CD14-positive monocyte (primary cell): ENCODE results near the gene LINC00237. TPM values are rescaled to one million over a fixed set of nuclear protein-coding genes. Genes with fewer than 3 reads are reported as not detected.

Source experiments
- DNase-seq, 3 donors: peaks; one replicate each; pipeline ENCODE4 v3.0.0-alpha.2; 2011 to 2022
- H2AFZ ChIP-seq: 2 replicates; pipeline ENCODE4 v1.6.0; 2012; ENCODE audit warnings: mild to moderate bottlenecking, low read depth, low read length, inconsistent platforms; ENCODE audit not compliant: insufficient read depth, poor library complexity, severe bottlenecking
- H3K27ac ChIP-seq, 2 donors: 1 replicate in 1 of 2; 2 replicates in 1 of 2; pipeline ENCODE4 v1.5.1; 2012 to 2013; ENCODE audit warnings: low read length in 2 of 2, control low read depth in 1 of 2, inconsistent platforms in 1 of 2, low read depth in 1 of 2, mild to moderate bottlenecking in 1 of 2
- H3K27me3 ChIP-seq, 2 donors: one replicate each; pipeline versions ENCODE4 v1.6.0 to v1.6.1; 2011 to 2013; ENCODE audit warnings: low read length in 2 of 2; ENCODE audit not compliant: control insufficient read depth in 2 of 2, insufficient read depth in 2 of 2
- H3K36me3 ChIP-seq, 2 donors: replicated peaks in 1 of 2; 1 replicate in 1 of 2; 2 replicates in 1 of 2; pipeline versions ENCODE4 v1.5.1 to v1.6.1; 2012 to 2013; ENCODE audit warnings: low read length in 2 of 2, control low read depth in 1 of 2, inconsistent platforms in 1 of 2, mild to moderate bottlenecking in 1 of 2; ENCODE audit not compliant: insufficient read depth in 2 of 2, control insufficient read depth in 1 of 2
- H3K4me1 ChIP-seq, 2 donors: 1 replicate in 1 of 2; 2 replicates in 1 of 2; pipeline versions ENCODE4 v1.5.1 to v1.6.1; 2012 to 2013; ENCODE audit warnings: low read length in 2 of 2, control low read depth in 1 of 2, inconsistent platforms in 1 of 2, mild to moderate bottlenecking in 1 of 2, moderate library complexity in 1 of 2; ENCODE audit not compliant: insufficient read depth in 2 of 2, control insufficient read depth in 1 of 2
- H3K4me2 ChIP-seq: replicated peaks from 2 replicates; pipeline ENCODE3; 2012; ENCODE audit warnings: low read length, moderate library complexity, mild to moderate bottlenecking; ENCODE audit not compliant: poor library complexity, severe bottlenecking; ENCODE audit errors: extremely low read depth
- H3K4me3 ChIP-seq, 3 experiments: fragments of 200-600 bp in 1 of 3; sonication (generic) in 1 of 3; replicated peaks in 1 of 3; 1 replicate in 2 of 3; 2 replicates in 1 of 3; pipeline ENCODE4 v1.5.1; 2011 to 2013; ENCODE audit warnings: low read length in 3 of 3, mild to moderate bottlenecking in 3 of 3, control low read depth in 2 of 3, low read depth in 2 of 3, inconsistent platforms in 1 of 3, moderate library complexity in 1 of 3
- H3K79me2 ChIP-seq: 2 replicates; pipeline ENCODE4 v1.6.0; 2012; ENCODE audit warnings: mild to moderate bottlenecking, control low read depth, inconsistent platforms, low read length, moderate library complexity; ENCODE audit not compliant: insufficient read depth
- H3K9ac ChIP-seq: 2 replicates; pipeline ENCODE4 v1.6.0; 2017; ENCODE audit warnings: low read length, mild to moderate bottlenecking; ENCODE audit not compliant: insufficient read depth, poor library complexity, severe bottlenecking
- H3K9me3 ChIP-seq, 2 donors: replicated peaks in 1 of 2; 1 replicate in 1 of 2; 2 replicates in 1 of 2; pipeline versions ENCODE4 v1.5.1 to v1.6.1; 2012 to 2013; ENCODE audit warnings: low read length in 2 of 2, control low read depth in 1 of 2; ENCODE audit not compliant: control insufficient read depth in 1 of 2, insufficient read depth in 1 of 2
- H4K20me1 ChIP-seq: 2 replicates; pipeline ENCODE4 v1.6.0; 2012; ENCODE audit warnings: mild to moderate bottlenecking, low read length, control low read depth, moderate library complexity; ENCODE audit not compliant: insufficient read depth
- H3K27ac Mint-ChIP-seq, 7 donors: one replicate each; pipeline ENCODE4 v1.8.0; 2020; ENCODE audit warnings: mild to moderate bottlenecking in 7 of 7, mixed read lengths in 7 of 7, moderate library complexity in 6 of 7, inconsistent platforms in 2 of 7
- H3K27me3 Mint-ChIP-seq, 3 donors: one replicate each; pipeline ENCODE4 v1.8.0; 2021 to 2022; ENCODE audit warnings: low read depth in 3 of 3, mild to moderate bottlenecking in 3 of 3, mixed read lengths in 3 of 3, moderate library complexity in 3 of 3, inconsistent platforms in 1 of 3
- H3K36me3 Mint-ChIP-seq, 2 donors: one replicate each; pipeline ENCODE4 v1.8.0; 2020; ENCODE audit warnings: mixed read lengths in 2 of 2, inconsistent platforms in 1 of 2, mild to moderate bottlenecking in 1 of 2
- H3K4me1 Mint-ChIP-seq: one replicate; pipeline ENCODE4 v1.8.0; 2020; ENCODE audit warnings: mild to moderate bottlenecking, mixed read lengths
- H3K4me3 Mint-ChIP-seq, 2 donors: one replicate each; pipeline ENCODE4 v1.8.0; 2020; ENCODE audit warnings: mild to moderate bottlenecking in 2 of 2, mixed read lengths in 2 of 2, moderate library complexity in 1 of 2
- H3K9me3 Mint-ChIP-seq, 7 donors: one replicate each; pipeline ENCODE4 v1.8.0; 2020 to 2022; ENCODE audit warnings: mixed read lengths in 7 of 7, mild to moderate bottlenecking in 6 of 7, moderate library complexity in 6 of 7, inconsistent platforms in 2 of 7
- WGBS: methylation state at CpG from one replicate; pipeline ENCODE4 v1.1.5; 2013; ENCODE audit warnings: missing lambda C conversion rate; ENCODE audit not compliant: insufficient coverage; 5-methylcytosine and 5-hydroxymethylcytosine counted together
- intact Hi-C, 2 donors: fragments of 100-400 bp; cut with micrococcal nuclease; formaldehyde crosslinking; loops; one replicate each; pipeline versions ENCODE4 v1.15.0 to v1.15.1; 2023
- polyA plus RNA-seq, 3 donors: library from polyadenylated mRNA; depleted of rRNA in 1 of 3; unstranded in 2 of 3; stranded (reverse) in 1 of 3; fragments of 300-500 nt in 2 of 3; fragments of >200 nt in 1 of 3; fragmentation: Illumina TruSeq in 2 of 3; gene quantifications; 1 replicate in 2 of 3; 2 replicates in 1 of 3; pipeline ENCODE4 v1.2.3, GENCODE V29; 2012 to 2021
- TF ChIP-seq, protein P1 (sequence below): fragments of 200-600 bp; IDR thresholded peaks from one replicate; pipeline ENCODE4 v1.8.0; 2022; ENCODE audit warnings: antibody characterized with exemption, mild to moderate bottlenecking

The LINC00237 gene
- polyA plus RNA-seq, 3 donors = 0.31 to 0.39 TPM; not detected in 1

DNA sequence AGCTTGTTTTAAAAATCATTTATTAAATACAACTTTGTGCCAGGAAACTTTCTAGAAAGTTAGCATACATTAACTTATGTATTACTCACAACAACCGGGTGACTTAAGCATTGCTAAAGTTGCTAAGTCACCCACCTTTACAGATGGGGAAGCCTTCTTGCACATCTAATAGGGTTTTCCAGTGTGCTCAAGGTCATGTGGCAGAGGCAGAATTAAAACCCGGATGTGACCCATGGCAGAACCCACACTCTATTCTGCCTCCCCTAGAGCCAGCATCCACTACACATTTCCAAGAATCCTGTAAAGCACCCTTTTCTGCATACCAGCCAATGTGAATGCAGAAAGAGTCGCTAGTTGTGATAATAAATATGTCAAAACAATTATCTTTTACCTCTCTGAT, 13.4 kb downstream of the LINC00237 start:
- Histone ChIP-seq H3K79me2 (no peaks in the 10 kb centered on the region), H3K4me1 (peaks cover 17 to 19% of the 10 kb centered on the region in 2 donors), H3K27me3 (peaks cover 58 to 68% of the 10 kb centered on the region in 2 donors), H3K36me3 (no peaks in the 10 kb centered on the region), H3K4me3 (no peak overlapping the region), H3K9me3 (no peaks in the 10 kb centered on the region), H3K4me2 (no peak overlapping the region), H4K20me1 (no peaks in the 10 kb centered on the region), H3K9ac (no peak overlapping the region), H2AFZ (no peak overlapping the region), H3K27ac (no peak overlapping the region)
- TF ChIP-seq, protein P1, sequence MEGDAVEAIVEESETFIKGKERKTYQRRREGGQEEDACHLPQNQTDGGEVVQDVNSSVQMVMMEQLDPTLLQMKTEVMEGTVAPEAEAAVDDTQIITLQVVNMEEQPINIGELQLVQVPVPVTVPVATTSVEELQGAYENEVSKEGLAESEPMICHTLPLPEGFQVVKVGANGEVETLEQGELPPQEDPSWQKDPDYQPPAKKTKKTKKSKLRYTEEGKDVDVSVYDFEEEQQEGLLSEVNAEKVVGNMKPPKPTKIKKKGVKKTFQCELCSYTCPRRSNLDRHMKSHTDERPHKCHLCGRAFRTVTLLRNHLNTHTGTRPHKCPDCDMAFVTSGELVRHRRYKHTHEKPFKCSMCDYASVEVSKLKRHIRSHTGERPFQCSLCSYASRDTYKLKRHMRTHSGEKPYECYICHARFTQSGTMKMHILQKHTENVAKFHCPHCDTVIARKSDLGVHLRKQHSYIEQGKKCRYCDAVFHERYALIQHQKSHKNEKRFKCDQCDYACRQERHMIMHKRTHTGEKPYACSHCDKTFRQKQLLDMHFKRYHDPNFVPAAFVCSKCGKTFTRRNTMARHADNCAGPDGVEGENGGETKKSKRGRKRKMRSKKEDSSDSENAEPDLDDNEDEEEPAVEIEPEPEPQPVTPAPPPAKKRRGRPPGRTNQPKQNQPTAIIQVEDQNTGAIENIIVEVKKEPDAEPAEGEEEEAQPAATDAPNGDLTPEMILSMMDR = no peak
- peaks cover 0 to 2% of the 10 kb centered on the region in 2 donors for H3K36me3 Mint-ChIP-seq
- intact Hi-C loops = no loop called here
- no peak overlapping the region for H3K4me3 Mint-ChIP-seq
- no peak overlapping the region for H3K27ac Mint-ChIP-seq
- peaks cover 0 to 7% (median 0%) of the 10 kb centered on the region in 7 donors for H3K9me3 Mint-ChIP-seq
- peaks cover 45 to 60% (median 49%) of the 10 kb centered on the region in 3 donors for H3K27me3 Mint-ChIP-seq
- peak in 1 of 3 donors; percentile 52 for DNase-seq
- WGBS = 25% methylated on average over 1 of the region's 3 CpGs
- peaks cover 27% of the 10 kb centered on the region for H3K4me1 Mint-ChIP-seq

DNA sequence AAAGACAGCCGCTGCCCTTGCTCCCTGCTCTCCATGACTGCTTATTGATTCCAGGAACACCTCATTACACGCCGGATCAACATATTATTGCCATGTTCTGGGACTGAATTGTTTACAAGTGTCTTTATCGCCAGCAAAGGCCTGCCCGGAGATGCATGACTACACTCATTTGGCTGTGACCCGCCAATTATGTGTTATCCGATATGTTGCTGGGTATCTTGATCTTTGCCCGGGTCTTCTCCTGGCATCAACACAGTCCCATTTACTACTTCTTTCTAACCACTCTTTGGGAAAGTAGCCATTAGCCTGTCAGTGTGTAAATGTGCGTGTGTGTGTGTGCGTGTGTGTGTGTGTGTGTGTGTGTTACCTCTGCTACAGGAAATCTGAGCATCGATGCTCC, 15.4 kb downstream of the LINC00237 start:
- Mint-ChIP-seq H3K4me1 (peaks cover 19% of the 10 kb centered on the region), H3K36me3 (no peaks in the 10 kb centered on the region), H3K27me3 (peaks cover 37 to 49% (median 37%) of the 10 kb centered on the region in 3 donors), H3K9me3 (no peaks in the 10 kb centered on the region), H3K27ac (peak overlapping the region in 4 of 7 donors; percentile 7 to 69 (median 59)), H3K4me3 (peak overlapping the region in 1 of 2 donors; percentile 48)
- Histone ChIP-seq H3K27ac (peak overlapping the region; percentile 39 to 69), H3K79me2 (no peaks in the 10 kb centered on the region), H3K4me1 (peaks cover 17 to 19% of the 10 kb centered on the region in 2 donors), H3K4me3 (peak overlapping the region in 1 of 3 experiments; percentile 57), H3K9me3 (no peaks in the 10 kb centered on the region), H3K27me3 (peaks cover 47 to 50% of the 10 kb centered on the region in 2 donors), H3K4me2 (peak overlapping the region; percentile 56), H2AFZ (peak overlapping the region; percentile 44), H3K9ac (no peak overlapping the region), H3K36me3 (no peaks in the 10 kb centered on the region), H4K20me1 (no peaks in the 10 kb centered on the region)
- WGBS = 93% methylated on average over 5 of the region's 11 CpGs
- TF ChIP-seq, protein P1 = no peak
- DNase-seq = no peak
- intact Hi-C loops = no loop called here
